ENCODE results near the gene RFX4. TPM values are rescaled to one million over a fixed set of nuclear protein-coding genes. Genes with fewer than 3 reads are reported as not detected.
A peak's percentile ranks its signal among the peaks of the same experiment; 100 is the strongest.
"Not testable (repeated sequence)": the region's sequence is repeated elsewhere in the genome, so short reads cannot be mapped to it uniquely, and the experiment has no call there.

Gene RFX4
- total RNA-seq, 2 donors from 2014 or later, result not detected

DNA sequence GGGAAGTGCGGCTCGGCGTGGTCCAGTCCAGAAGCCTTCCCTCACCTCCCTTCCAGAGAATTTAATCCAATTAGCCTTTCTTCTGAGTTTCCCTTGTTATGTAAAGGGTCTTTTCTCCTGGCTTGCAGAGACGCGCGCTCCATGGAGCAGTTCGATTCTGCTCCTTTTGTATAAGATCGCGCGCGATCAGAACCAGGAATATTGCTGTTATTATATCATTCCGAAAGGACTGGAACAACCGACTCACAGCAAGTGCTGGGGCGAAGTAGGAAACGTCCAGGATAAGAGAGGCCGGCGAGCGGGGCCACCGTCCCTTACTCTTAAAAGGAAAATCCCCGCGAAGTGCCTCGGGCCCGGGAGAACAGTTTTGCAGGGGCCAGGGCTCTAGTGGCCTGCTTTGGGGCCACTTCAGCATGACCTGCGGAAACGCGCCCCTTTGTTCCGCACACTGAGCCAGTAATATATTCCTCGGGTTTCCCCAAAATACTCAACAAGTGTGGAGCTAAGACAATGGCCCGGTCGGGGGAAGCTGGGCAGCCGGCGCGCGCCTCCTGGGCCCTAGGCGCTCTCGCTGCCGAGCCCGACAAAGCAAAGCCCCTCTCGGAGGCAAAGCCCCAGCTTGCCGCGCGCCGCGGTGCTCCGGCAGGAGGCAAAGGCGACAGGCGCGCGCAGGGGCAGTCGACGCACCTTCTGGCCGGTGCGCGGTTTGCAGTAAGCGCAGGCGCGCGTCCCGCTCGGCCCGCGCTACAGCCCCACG is 2.9 kb downstream of the RFX4 start:
- no peak for ATAC-seq
- Mint-ChIP-seq H3K27ac (no peak overlapping the region), H3K9me3 (no peaks in the 10 kb centered on the region), H3K36me3 (no peaks in the 10 kb centered on the region)
- DNase-seq (ENCODE audit: low spot score in 2 of 2), result peak in 1 of 2 donors; percentile 11

GRCh38 chr12:106586278-106586802 is 3.5 kb downstream of the RFX4 start:
- DNase-seq (ENCODE audit: low spot score in 2 of 2) (peak in 1 of 2 donors; percentile 12), ATAC-seq (no peak)
- Mint-ChIP-seq H3K9me3 (no peaks in the 10 kb centered on the region), H3K36me3 (no peaks in the 10 kb centered on the region), H3K27ac (no peak overlapping the region)

DNA sequence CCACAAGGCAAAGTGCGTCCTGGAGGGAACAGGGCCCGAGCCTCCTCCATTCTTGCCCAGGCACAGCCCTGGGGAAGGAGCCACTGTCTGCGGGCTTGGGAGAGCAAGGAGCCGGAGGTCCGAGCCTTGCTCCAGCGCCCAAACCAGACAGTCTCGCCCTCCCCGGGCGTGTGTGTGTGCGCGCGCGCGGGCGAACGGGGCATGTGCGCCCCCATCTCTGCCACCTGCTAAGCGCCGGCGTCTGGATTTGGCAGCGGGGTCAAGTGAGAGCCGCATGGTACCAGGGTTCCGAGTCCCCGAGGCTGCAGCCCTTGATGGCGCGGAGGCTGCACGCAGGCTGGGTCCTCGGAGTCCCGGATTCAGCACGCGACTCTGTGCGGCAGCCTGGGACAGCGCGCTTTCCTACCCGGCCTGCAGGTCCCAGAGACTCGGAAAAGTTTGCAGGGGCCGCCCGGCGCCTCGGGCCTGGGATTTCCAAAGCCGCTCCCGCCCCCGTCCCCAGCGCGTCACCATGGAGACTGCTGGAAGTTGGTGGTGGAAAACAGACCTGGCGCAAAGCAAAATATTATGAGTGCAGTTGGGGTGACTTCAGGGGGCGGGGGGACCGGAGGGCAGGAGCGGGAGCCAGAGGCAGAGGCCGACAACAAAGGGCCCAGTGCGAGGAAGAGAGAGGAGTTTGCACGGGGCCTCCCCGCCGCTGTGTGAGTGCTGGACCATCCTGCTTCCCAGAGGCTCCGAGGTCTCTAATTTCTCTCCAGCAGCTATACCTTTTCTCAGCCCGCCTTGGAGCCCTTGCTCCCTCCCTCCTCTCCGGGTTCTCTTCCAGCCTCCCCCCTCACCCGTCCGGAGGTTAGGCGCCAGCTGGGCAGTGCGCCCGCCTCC is 4.2 kb downstream of the RFX4 start:
- ATAC-seq (no peak), DNase-seq (ENCODE audit: low spot score in 2 of 2) (peak in 1 of 2 donors; percentile 5)
- no peaks in the 10 kb centered on the region for H3K9me3 Mint-ChIP-seq
- no peaks in the 10 kb centered on the region for H3K36me3 Mint-ChIP-seq
- H3K27ac Mint-ChIP-seq, result no peak overlapping the region

- Mint-ChIP-seq H3K27ac (no peak overlapping the region), H3K36me3 (no peaks in the 10 kb centered on the region), H3K9me3 (no peaks in the 10 kb centered on the region)
- ATAC-seq (no peak), DNase-seq (ENCODE audit: low spot score in 2 of 2) (no peak)
These were observed 6.0 kb downstream of the RFX4 start for GRCh38 chr12:106588771-106589170.

GRCh38 chr12:106590601-106591000 is 7.8 kb downstream of the RFX4 start:
- Mint-ChIP-seq H3K36me3 (no peaks in the 10 kb centered on the region), H3K27ac (no peak overlapping the region), H3K9me3 (no peaks in the 10 kb centered on the region)
- ATAC-seq, result no peak
- DNase-seq (ENCODE audit: low spot score in 2 of 2), result no peak

- no peak overlapping the region for H3K27ac Mint-ChIP-seq
- no peak for ATAC-seq
These were observed 11.6 kb downstream of the RFX4 start for GRCh38 chr12:106594447-106594846.

DNA sequence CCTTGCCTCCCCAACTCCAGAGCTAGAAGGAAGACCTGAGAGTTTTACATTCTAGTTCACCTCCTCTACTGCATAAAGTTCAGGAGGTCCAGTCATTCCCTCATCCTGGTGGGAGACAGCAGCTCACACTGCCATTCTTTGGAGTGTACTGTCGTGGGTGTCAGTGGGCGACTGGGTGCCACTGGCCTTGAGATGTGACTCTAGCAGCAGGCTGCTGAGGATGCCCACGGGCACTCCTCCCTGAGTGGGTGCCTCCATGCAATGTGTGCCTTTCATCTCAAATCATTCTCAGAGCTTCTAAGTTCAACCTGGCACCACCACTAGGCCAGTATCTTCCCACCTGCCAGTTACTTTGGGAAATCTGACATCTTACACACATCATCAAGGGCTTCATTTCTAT is 12.5 kb downstream of the RFX4 start:
- Mint-ChIP-seq H3K9me3 (no peaks in the 10 kb centered on the region), H3K27ac (no peak overlapping the region), H3K36me3 (no peaks in the 10 kb centered on the region)
- no peak for DNase-seq (ENCODE audit: low spot score in 2 of 2)
- no peak for ATAC-seq

More at GRCh38 chr12:106594447-106594846, 11.6 kb downstream of the RFX4 start:
- H3K9me3 Mint-ChIP-seq, result no peaks in the 10 kb centered on the region
- H3K36me3 Mint-ChIP-seq, result no peaks in the 10 kb centered on the region
- DNase-seq (ENCODE audit: low spot score in 2 of 2), result no peak

- ATAC-seq, result no peak
- DNase-seq (ENCODE audit: low spot score in 2 of 2), result no peak
- Mint-ChIP-seq H3K36me3 (no peaks in the 10 kb centered on the region), H3K9me3 (no peaks in the 10 kb centered on the region), H3K27ac (no peak overlapping the region)
These were observed 15.2 kb downstream of the RFX4 start for GRCh38 chr12:106598003-106598402.

DNA sequence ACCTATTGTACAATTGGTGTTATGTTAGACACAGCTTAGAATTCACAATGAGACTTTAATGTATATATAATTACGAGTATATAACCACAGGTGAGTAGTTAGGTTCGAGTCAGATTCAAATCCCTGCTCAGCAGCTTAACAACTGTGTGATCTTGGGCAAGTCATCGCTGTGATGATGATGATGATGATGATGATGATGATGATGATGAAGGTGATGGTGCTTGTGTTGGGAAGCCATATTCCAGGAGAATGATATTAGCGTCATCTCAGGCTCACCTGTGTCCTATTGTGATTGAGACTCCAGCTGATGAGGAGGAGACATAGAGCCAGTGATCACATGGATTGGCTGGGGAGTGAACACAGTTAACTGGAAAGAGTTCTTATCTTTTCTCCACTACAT is 16.5 kb downstream of the RFX4 start:
- ATAC-seq, result no peak
- Mint-ChIP-seq H3K9me3 (no peaks in the 10 kb centered on the region), H3K27ac (no peak overlapping the region), H3K36me3 (no peaks in the 10 kb centered on the region)
- DNase-seq (ENCODE audit: low spot score in 2 of 2), result no peak

DNA sequence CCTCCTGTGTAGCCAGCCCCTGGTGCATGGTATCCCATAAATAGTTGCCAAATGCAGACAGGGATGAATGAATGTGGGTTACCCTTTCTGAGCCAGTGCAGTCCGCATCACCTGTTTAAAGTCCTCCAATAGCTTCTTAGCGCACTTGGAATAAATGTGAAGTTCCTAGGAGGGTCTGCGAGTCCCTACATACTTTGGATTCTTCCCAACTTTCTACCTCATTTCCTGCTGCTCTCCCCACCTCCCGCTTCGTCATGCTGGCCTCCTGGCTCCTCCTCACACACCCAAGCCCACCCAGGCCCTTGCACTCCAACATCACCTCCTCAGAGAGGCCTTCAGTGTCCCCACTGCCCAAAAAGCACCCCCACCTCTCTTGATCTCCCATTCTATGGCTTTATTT is 17.7 kb downstream of the RFX4 start:
- ATAC-seq, result no peak
- Mint-ChIP-seq H3K36me3 (no peaks in the 10 kb centered on the region), H3K9me3 (no peaks in the 10 kb centered on the region), H3K27ac (peak overlapping the region in 1 of 2 donors; percentile 51)
- DNase-seq (ENCODE audit: low spot score in 2 of 2), result no peak

GRCh38 chr12:106601031-106601430 is 18.2 kb downstream of the RFX4 start:
- no peak for DNase-seq (ENCODE audit: low spot score in 2 of 2)
- ATAC-seq, result no peak
- Mint-ChIP-seq H3K36me3 (no peaks in the 10 kb centered on the region), H3K27ac (peak overlapping the region in 1 of 2 donors; percentile 51), H3K9me3 (no peaks in the 10 kb centered on the region)

GRCh38 chr12:106601496-106601895 is 18.7 kb downstream of the RFX4 start:
- DNase-seq (ENCODE audit: low spot score in 2 of 2) (no peak), ATAC-seq (no peak)
- Mint-ChIP-seq H3K36me3 (no peaks in the 10 kb centered on the region), H3K27ac (no peak overlapping the region), H3K9me3 (no peaks in the 10 kb centered on the region)

- DNase-seq (ENCODE audit: low spot score in 2 of 2), result no peak
- Mint-ChIP-seq H3K27ac (no peak overlapping the region), H3K36me3 (no peaks in the 10 kb centered on the region), H3K9me3 (no peaks in the 10 kb centered on the region)
- no peak for ATAC-seq
These were observed 19.3 kb downstream of the RFX4 start for GRCh38 chr12:106602076-106602475.

- peaks cover 0 to 1% of the 10 kb centered on the region in 2 donors for H3K36me3 Mint-ChIP-seq
These were observed 22.4 kb downstream of the RFX4 start for GRCh38 chr12:106605254-106605653.

DNA sequence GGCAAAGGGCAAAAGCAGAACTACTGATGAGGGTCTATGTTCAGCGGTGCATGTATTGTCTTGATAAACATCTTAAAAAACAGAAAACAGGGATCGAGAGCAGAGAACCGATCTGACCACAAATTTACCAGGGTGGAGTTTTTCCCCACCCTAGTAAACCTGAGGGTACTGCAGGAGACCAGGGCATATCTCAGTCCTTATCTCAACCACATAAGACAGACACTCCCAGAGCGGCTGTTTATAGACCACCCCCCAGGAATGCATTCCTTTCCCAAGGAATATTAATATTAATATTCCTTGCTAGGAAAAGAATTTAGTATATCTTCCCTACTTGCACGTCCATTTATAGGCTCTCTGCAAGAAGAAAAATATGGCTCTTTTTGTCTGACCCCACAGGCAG is 37.8 kb downstream of the RFX4 start:
- Mint-ChIP-seq H3K9me3 (peaks cover 15 to 20% of the 10 kb centered on the region in 2 donors), H3K36me3 (peaks cover 10 to 20% of the 10 kb centered on the region in 2 donors)
- not testable (repeated sequence) for DNase-seq (ENCODE audit: low spot score in 2 of 2); ATAC-seq; H3K27ac Mint-ChIP-seq

More at GRCh38 chr12:106605254-106605653, 22.4 kb downstream of the RFX4 start:
- DNase-seq (ENCODE audit: low spot score in 2 of 2), result no peak
- H3K9me3 Mint-ChIP-seq, result peaks cover 0 to under 1% of the 10 kb centered on the region in 2 donors
- H3K27ac Mint-ChIP-seq, result no peak overlapping the region
- ATAC-seq, result no peak

GRCh38 chr12:106625976-106626375 is 43.2 kb downstream of the RFX4 start:
- Mint-ChIP-seq H3K27ac (peak overlapping the region in 1 of 2 donors; percentile 18), H3K9me3 (peaks cover 5 to 8% of the 10 kb centered on the region in 2 donors), H3K36me3 (peaks cover 0 to 8% of the 10 kb centered on the region in 2 donors)
- no peak for ATAC-seq
- no peak for DNase-seq (ENCODE audit: low spot score in 2 of 2)

All from activated naive CD4-positive, alpha-beta T cell treated with anti-CD3 and anti-CD28 coated beads, Interleukin-2, amount 50 U/mL, for 72 hours (primary cell).